Colonic mucosa (tissue), 4 donors: ENCODE measurements around the gene C17orf100. TPM values are rescaled to one million over a fixed set of nuclear protein-coding genes. Genes with fewer than 3 reads are reported as not detected.

Experiments used
- DNase-seq: peaks from one replicate; pipeline ENCODE4 v3.0.0-alpha.2; 2020
- H3K27ac ChIP-seq: fragments of 200-600 bp; one replicate; pipeline ENCODE4 v1.8.0; 2021
- H3K27me3 ChIP-seq: fragments of 200-600 bp; one replicate; pipeline ENCODE4 v1.8.0; 2021
- H3K36me3 ChIP-seq: fragments of 200-600 bp; one replicate; pipeline ENCODE4 v1.8.0; 2021
- H3K4me1 ChIP-seq: fragments of 200-600 bp; one replicate; pipeline ENCODE4 v1.8.0; 2021; ENCODE audit warnings: mild to moderate bottlenecking
- H3K4me3 ChIP-seq: fragments of 200-600 bp; one replicate; pipeline ENCODE4 v1.8.0; 2021
- H3K9ac ChIP-seq, 2 donors: one replicate each; pipeline ENCODE4 v1.7.0; 2013; ENCODE audit warnings: control low read depth in 2 of 2, low read depth in 2 of 2, low read length in 2 of 2
- H3K9me3 ChIP-seq: fragments of 200-600 bp; one replicate; pipeline ENCODE4 v1.8.0; 2021
- intact Hi-C: fragments of 100-400 bp; cut with DNase I; formaldehyde crosslinking; loops from one replicate; pipeline ENCODE4 v1.14.1; 2022
- total RNA-seq, 2 donors: library from RNA; stranded (reverse); fragmentation: NEBNext Ultra II Directional in 1 of 2; extraction: Animal tissue kit (Norgen Biotek cat#: 25700) in 1 of 2; gene quantifications; one replicate each; pipeline ENCODE4 v1.2.1, GENCODE V29; 2021
- TF ChIP-seq, protein P1 (sequence below): fragments of 200-600 bp; IDR thresholded peaks from one replicate; pipeline ENCODE4 v1.8.0; 2022; ENCODE audit warnings: antibody characterized with exemption, mild to moderate bottlenecking
- donor health status: healthy.
- donor health status: DM: no; HTN: no; CAD: no.
- donor health status: DM: no; HTN: no; CAD: no.

Gene C17orf100
- 1 to 10 TPM; 1.5 to 1.9 TPM for total RNA-seq

DNA sequence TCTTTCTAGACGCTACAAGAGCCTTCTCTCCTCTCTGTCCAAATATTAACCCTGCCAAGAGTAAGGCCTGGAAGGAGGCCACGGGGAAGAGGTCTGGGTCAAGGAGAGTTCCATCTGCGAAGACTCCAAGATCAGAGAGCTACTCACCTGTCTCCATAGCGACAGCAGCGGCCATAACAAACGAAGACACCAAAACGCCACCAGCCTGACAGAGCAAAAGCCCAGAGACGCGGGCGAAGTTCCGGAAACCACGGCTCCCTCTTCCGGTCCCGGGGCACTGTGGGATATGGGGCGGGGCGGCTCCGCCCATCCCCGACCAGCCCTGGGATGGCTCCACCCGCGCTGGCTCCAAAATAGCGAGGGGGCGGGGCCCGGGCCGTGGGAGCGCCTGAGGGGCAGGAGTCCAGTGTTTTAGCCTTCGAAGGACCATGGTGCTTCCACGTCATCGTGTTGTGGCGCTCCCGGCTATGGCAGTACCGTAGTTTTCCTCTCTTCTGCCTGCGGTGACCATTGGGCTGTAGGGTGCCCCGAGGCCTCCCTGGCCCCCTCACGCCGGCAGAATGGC lies at the start of gene C17orf100, which contains the start of gene MED31:
TSS of gene C17orf100 (plus strand) at position 409 of the 565 bp plus-strand sequence. CDS start at position 561, 152 bp downstream.
TSS of gene MED31 (minus strand) at position 252 of the 565 bp plus-strand sequence. CDS start at position 175, 77 bp downstream.
- DNase-seq: peak; percentile 99
- Histone ChIP-seq H3K9ac (peak within 1 kb of the TSS; percentile 73 to 95), H3K36me3 (no peaks in the 10 kb centered on the region), H3K4me1 (peaks cover 9% of the 10 kb centered on the region), H3K27me3 (peaks cover 10% of the 10 kb centered on the region), H3K27ac (peak within 1 kb of the TSS; percentile 90), H3K4me3 (peak within 1 kb of the TSS; percentile 59), H3K9me3 (no peaks in the 10 kb centered on the region)
- intact Hi-C loops: no loop called here
- TF ChIP-seq, protein P1, sequence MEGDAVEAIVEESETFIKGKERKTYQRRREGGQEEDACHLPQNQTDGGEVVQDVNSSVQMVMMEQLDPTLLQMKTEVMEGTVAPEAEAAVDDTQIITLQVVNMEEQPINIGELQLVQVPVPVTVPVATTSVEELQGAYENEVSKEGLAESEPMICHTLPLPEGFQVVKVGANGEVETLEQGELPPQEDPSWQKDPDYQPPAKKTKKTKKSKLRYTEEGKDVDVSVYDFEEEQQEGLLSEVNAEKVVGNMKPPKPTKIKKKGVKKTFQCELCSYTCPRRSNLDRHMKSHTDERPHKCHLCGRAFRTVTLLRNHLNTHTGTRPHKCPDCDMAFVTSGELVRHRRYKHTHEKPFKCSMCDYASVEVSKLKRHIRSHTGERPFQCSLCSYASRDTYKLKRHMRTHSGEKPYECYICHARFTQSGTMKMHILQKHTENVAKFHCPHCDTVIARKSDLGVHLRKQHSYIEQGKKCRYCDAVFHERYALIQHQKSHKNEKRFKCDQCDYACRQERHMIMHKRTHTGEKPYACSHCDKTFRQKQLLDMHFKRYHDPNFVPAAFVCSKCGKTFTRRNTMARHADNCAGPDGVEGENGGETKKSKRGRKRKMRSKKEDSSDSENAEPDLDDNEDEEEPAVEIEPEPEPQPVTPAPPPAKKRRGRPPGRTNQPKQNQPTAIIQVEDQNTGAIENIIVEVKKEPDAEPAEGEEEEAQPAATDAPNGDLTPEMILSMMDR: no peak

- Histone ChIP-seq H3K9ac (no peak overlapping the region), H3K27me3 (no peaks in the 10 kb centered on the region), H3K4me3 (no peak overlapping the region), H3K36me3 (no peaks in the 10 kb centered on the region), H3K9me3 (no peaks in the 10 kb centered on the region), H3K27ac (no peak overlapping the region), H3K4me1 (peaks cover 6% of the 10 kb centered on the region)
- TF ChIP-seq, protein P1: no peak
- intact Hi-C loops: no loop called here
- DNase-seq: no peak
Measured at GRCh38 chr17:6602141-6602540, 49.4 kb upstream of the C17orf100 start.

GRCh38 chr17:6603744-6604325 lies 47.7 kb upstream of the C17orf100 start:
- no peaks in the 10 kb centered on the region for H3K4me1 ChIP-seq
- TF ChIP-seq, protein P1: no peak
- intact Hi-C loops: no loop called here
- no peak overlapping the region for H3K27ac ChIP-seq
- H3K4me3 ChIP-seq: no peak overlapping the region
- DNase-seq: no peak
- H3K9me3 ChIP-seq: no peaks in the 10 kb centered on the region
- H3K27me3 ChIP-seq: no peaks in the 10 kb centered on the region
- H3K9ac ChIP-seq: no peak overlapping the region
- no peaks in the 10 kb centered on the region for H3K36me3 ChIP-seq

- no peak for DNase-seq
- Histone ChIP-seq H3K27ac (no peak overlapping the region), H3K4me1 (no peaks in the 10 kb centered on the region), H3K9ac (no peak overlapping the region), H3K36me3 (no peaks in the 10 kb centered on the region), H3K27me3 (no peaks in the 10 kb centered on the region), H3K4me3 (no peak overlapping the region), H3K9me3 (no peaks in the 10 kb centered on the region)
- intact Hi-C loops: no loop called here
- TF ChIP-seq, protein P1: no peak
Measured at GRCh38 chr17:6605142-6605541, 46.4 kb upstream of the C17orf100 start.

GRCh38 chr17:6608321-6608720 lies 43.2 kb upstream of the C17orf100 start:
- Histone ChIP-seq H3K4me1 (no peaks in the 10 kb centered on the region), H3K9me3 (no peaks in the 10 kb centered on the region), H3K27me3 (no peaks in the 10 kb centered on the region), H3K27ac (no peak overlapping the region), H3K4me3 (no peak overlapping the region), H3K9ac (no peak overlapping the region), H3K36me3 (no peaks in the 10 kb centered on the region)
- no peak for DNase-seq
- TF ChIP-seq, protein P1: no peak
- intact Hi-C loops: no loop called here
